Mesodermal cell (in vitro differentiated cells): Measurements from ENCODE around the gene CRKL.

Experiments used
- H3K27ac ChIP-seq: 2 replicates; pipeline ENCODE4 v1.7.0; 2013; ENCODE audit warnings: mild to moderate bottlenecking, low read depth, low read length, moderate library complexity; ENCODE audit not compliant: severe bottlenecking
- H3K36me3 ChIP-seq: 2 replicates; pipeline ENCODE4 v1.7.1; 2013; ENCODE audit warnings: mild to moderate bottlenecking, low read length, moderate library complexity; ENCODE audit not compliant: control insufficient read depth, insufficient read depth
- H3K4me1 ChIP-seq: one replicate; pipeline ENCODE4 v1.7.1; 2013; ENCODE audit warnings: mild to moderate bottlenecking, low read length; ENCODE audit not compliant: insufficient read depth, control insufficient read depth, poor library complexity, severe bottlenecking
- H3K4me3 ChIP-seq: 2 replicates; pipeline ENCODE4 v1.7.0; 2013; ENCODE audit warnings: low read length, control low read depth, mild to moderate bottlenecking; ENCODE audit not compliant: insufficient read depth, poor library complexity, severe bottlenecking; ENCODE audit errors: extremely low read depth
- H3K9me3 ChIP-seq: 2 replicates; pipeline ENCODE4 v1.7.1; 2013; ENCODE audit warnings: mild to moderate bottlenecking, low read length, moderate library complexity; ENCODE audit not compliant: control insufficient read depth
- WGBS, 2 experiments: methylation state at CpG; one replicate each; pipeline ENCODE4 v1.1.5; 2013; ENCODE audit warnings: missing lambda C conversion rate in 2 of 2; ENCODE audit not compliant: insufficient coverage in 2 of 2; 5-methylcytosine and 5-hydroxymethylcytosine counted together

Gene CRKL

GRCh38 chr22:20973634-20974286 is 56.6 kb downstream of the CRKL start:
- H3K4me1 ChIP-seq = peaks cover 6% of the 10 kb centered on the region
- H3K36me3 ChIP-seq = no peaks in the 10 kb centered on the region
- no peak overlapping the region for H3K4me3 ChIP-seq
- 89% methylated on average over 10 to 17 of the region's 21 CpGs for WGBS, 2 experiments
- H3K27ac ChIP-seq = no peak overlapping the region
- peaks cover 6% of the 10 kb centered on the region for H3K9me3 ChIP-seq

GRCh38 chr22:20974336-20974955 is 57.2 kb downstream of the CRKL start:
- 93 to 94% methylated on average over 13 to 16 of the region's 16 CpGs for WGBS, 2 experiments
- Histone ChIP-seq H3K4me1 (peaks cover 6% of the 10 kb centered on the region), H3K4me3 (no peak overlapping the region), H3K27ac (no peak overlapping the region), H3K36me3 (no peaks in the 10 kb centered on the region), H3K9me3 (peaks cover 12% of the 10 kb centered on the region)

DNA sequence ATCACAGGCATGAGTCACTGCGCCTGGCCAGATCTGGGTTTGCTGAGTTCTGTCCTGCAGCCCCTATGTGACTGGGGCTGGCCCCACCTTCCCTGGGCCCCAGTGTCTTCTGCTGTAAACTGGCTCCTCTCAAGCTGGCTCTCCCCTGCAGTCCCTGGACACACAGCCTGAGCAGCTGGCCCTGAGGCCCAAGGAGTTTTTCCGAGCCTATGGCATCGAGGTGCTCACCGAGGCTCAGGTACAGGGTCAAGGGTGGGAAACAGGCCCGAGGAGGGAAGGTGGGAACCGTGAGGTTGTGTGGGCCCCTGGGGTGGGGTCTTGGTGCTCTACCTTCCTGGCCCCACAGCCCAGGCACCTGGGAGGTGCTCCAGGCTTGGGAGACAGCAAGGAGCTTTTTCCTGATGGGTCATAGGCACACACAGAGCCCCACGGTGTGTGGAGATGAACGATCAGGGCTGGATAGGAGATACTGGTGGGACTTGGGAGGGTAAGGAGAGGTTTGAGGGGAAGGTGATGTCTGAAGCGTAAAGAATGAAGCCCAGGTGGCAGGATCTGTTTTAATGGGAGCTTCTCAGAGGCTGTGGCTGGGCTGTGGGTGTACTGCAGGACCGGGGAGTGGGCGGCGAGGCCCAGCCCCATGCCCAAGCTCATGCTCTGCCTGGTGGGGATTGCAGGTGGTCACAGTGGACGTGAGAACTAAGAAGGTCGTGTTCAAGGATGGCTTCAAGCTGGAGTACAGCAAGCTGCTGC is 58.5 kb downstream of the CRKL start:
- H3K9me3 ChIP-seq = peaks cover 12% of the 10 kb centered on the region
- 87 to 89% methylated on average over 13 to 14 of the region's 14 CpGs for WGBS, 2 experiments
- no peak overlapping the region for H3K4me3 ChIP-seq
- H3K27ac ChIP-seq = no peak overlapping the region
- peaks cover 6% of the 10 kb centered on the region for H3K4me1 ChIP-seq
- no peaks in the 10 kb centered on the region for H3K36me3 ChIP-seq

DNA sequence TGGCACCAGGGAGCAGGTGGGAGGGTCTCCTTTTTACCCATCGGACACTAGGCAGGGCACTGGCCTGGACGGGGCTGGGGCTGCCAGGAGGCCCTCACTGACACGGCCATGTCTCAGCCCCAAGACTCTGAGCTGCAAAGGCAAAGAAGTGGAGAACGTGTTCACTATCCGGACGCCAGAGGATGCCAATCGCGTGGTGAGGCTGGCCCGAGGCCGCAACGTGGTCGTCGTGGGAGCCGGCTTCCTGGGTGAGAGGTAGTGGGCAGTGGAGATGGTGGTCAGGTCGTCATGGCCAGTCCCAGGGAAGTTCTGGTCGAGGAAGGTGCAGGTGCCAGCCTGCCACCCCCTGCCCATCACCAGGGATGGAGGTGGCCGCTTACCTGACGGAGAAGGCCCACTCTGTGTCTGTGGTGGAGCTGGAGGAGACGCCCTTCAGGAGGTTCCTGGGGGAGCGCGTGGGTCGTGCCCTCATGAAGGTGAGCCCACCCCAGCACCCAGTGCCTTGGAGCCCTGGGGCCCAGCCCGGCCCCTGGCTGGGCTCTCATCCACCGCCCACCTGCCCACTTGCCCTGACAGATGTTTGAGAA is 59.2 kb downstream of the CRKL start:
- H3K36me3 ChIP-seq = no peaks in the 10 kb centered on the region
- no peak overlapping the region for H3K4me3 ChIP-seq
- WGBS, 2 experiments = 78 to 92% methylated on average over 12 to 20 of the region's 24 CpGs
- H3K27ac ChIP-seq = no peak overlapping the region
- peaks cover 12% of the 10 kb centered on the region for H3K9me3 ChIP-seq
- H3K4me1 ChIP-seq = peaks cover 8% of the 10 kb centered on the region

DNA sequence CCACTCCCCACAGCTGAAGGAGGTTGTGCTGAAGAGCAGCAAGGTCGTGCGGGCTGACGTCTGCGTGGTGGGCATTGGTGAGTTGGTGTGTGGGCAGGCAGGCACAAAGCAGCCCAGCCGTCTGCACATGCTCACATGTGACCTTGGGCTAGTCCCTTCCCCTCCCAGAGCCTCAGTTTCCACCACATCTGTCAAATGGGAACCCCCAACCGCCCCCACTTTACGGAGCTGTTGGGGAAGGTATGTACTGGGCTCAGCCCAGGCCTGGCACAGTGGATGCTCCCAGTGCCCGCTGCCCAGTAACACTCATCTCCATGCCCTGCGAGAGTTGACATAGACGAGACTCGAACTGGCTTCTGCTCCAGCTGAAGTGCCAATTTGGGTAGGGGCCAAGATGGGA is 59.8 kb downstream of the CRKL start:
- Histone ChIP-seq H3K4me1 (peaks cover 11% of the 10 kb centered on the region), H3K9me3 (peaks cover 12% of the 10 kb centered on the region), H3K27ac (no peak overlapping the region), H3K4me3 (no peak overlapping the region), H3K36me3 (no peaks in the 10 kb centered on the region)
- whole genome bisulfite sequencing, 2 experiments = 80 to 93% methylated on average over 4 to 10 of the region's 11 CpGs

GRCh38 chr22:20977516-20978170 is 60.4 kb downstream of the CRKL start:
- no peak overlapping the region for H3K4me3 ChIP-seq
- H3K27ac ChIP-seq = no peak overlapping the region

GRCh38 chr22:20978419-20978818 is 61.2 kb downstream of the CRKL start:
- WGBS, 2 experiments = 82 to 92% methylated on average over 1 of the region's 2 CpGs
- peaks cover 11% of the 10 kb centered on the region for H3K4me1 ChIP-seq
- peaks cover under 1% of the 10 kb centered on the region for H3K36me3 ChIP-seq
- H3K4me3 ChIP-seq = no peak overlapping the region
- peaks cover 12% of the 10 kb centered on the region for H3K9me3 ChIP-seq
- H3K27ac ChIP-seq = no peak overlapping the region

More at GRCh38 chr22:20977516-20978170, 60.4 kb downstream of the CRKL start:
- 90% methylated on average over 10 to 17 of the region's 17 CpGs for WGBS, 2 experiments
- H3K36me3 ChIP-seq = no peaks in the 10 kb centered on the region
- H3K9me3 ChIP-seq = peaks cover 12% of the 10 kb centered on the region
- peaks cover 9% of the 10 kb centered on the region for H3K4me1 ChIP-seq

DNA sequence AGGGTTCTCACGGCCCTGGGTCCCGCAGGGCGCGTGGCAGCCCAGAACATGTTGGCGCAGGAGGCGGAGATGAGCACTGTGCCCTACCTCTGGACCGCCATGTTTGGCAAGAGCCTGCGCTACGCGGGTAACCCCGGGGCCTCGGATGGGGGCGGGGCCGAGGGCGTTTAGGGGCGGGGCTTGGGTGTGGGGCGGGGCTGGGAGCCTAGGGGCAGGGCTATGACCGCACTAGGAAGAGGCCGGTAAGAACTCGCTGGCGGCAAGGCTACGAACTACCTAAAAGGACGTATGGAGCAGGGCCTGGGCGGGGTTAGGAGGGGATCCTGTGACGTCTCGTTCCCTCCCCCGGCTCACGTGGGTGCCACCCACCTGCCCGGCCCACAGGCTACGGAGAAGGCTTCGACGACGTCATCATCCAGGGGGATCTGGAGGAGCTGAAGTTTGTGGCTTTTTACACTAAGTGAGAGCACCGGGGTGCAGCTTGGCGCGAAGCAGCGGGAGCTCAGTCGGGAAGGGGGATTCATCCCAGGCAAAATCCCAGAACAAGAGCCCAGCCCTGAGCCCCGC is 62.1 kb downstream of the CRKL start:
- Histone ChIP-seq H3K27ac (no peak overlapping the region), H3K4me1 (peaks cover 11% of the 10 kb centered on the region), H3K4me3 (no peak overlapping the region), H3K36me3 (peaks cover 10% of the 10 kb centered on the region), H3K9me3 (peaks cover 12% of the 10 kb centered on the region)
- WGBS, 2 experiments = 24 to 31% methylated on average over 28 to 36 of the region's 39 CpGs

GRCh38 chr22:20979940-20980453 is 62.8 kb downstream of the CRKL start:
- Histone ChIP-seq H3K4me3 (no peak overlapping the region), H3K36me3 (peaks cover 14% of the 10 kb centered on the region), H3K4me1 (peaks cover 11% of the 10 kb centered on the region), H3K9me3 (peaks cover 12% of the 10 kb centered on the region), H3K27ac (no peak overlapping the region)
- 72 to 73% methylated on average over 9 to 10 of the region's 13 CpGs for WGBS, 2 experiments

DNA sequence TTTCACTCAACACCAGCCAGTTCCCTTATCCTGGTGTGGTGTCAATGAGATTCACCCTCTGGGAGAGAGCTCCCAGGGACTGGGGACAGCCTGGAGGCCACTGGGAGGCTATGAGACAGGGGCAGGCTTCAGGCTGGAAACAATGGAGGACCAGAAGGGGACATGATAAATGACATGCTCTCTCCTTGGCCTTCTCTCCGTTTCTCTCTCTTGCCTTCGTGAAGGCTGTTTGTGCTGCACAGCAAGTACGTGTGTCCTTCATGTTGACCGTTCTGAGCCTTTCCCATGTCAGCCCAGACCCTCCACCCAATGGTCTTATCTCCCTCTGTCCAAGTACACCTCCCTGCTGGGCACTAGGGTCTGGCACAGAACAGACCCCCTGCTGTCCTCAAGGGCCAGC is 63.3 kb downstream of the CRKL start:
- Histone ChIP-seq H3K36me3 (peaks cover 18% of the 10 kb centered on the region), H3K9me3 (peaks cover 12% of the 10 kb centered on the region), H3K27ac (no peak overlapping the region), H3K4me1 (peaks cover 11% of the 10 kb centered on the region), H3K4me3 (no peak overlapping the region)
- WGBS, 2 experiments = 82 to 90% methylated on average over 4 of the region's 4 CpGs
